ENCODE data around the gene SSC4D. TPM values are rescaled to one million over a fixed set of nuclear protein-coding genes. Genes with fewer than 3 reads are reported as not detected.
A peak's percentile ranks its signal among the peaks of the same experiment; 100 is the strongest.

Gene SSC4D
- total and polyA plus RNA-seq, 4 experiments from 2014 or later, result 0.31 TPM; not detected in 3

DNA sequence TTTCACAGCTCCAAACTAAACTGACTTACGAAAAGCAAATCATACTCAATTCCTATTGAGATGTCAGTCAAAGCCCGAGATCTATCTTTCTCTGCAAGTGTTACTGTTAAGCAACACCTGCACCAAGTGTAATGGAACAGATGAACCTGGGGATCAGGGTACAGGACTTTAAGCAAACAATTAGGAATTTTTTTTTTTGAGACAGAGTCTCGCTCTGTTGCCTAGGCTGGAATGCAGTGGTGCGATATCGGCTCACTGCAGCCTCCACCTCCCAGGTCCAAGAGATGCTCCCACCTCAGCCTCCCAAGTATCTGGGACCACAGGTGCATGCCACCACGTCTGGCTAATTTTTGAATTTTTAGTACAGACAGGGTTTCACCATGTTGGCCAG, 65.6 kb downstream of the SSC4D start:
- H3K36me3 Mint-ChIP-seq, result peaks cover 38 to 67% of the 10 kb centered on the region in 2 donors
- H3K27ac ChIP-seq (ENCODE audit: low read depth, low read length), result no peak overlapping the region
- H3K4me1 ChIP-seq (ENCODE audit: insufficient read depth, low read length), result peaks cover 42% of the 10 kb centered on the region
- H3K4me3 Mint-ChIP-seq, result no peak overlapping the region
- H3K27me3 ChIP-seq (ENCODE audit: insufficient read depth, low read length), result no peaks in the 10 kb centered on the region
- intact Hi-C loops (cut with micrococcal nuclease), result no loop called here
- H3K9me3 ChIP-seq (ENCODE audit: control insufficient read depth in 1 of 2, low read length in 2 of 2), result no peaks in the 10 kb centered on the region
- no peak for DNase-seq
- peaks cover 57 to 73% (median 66%) of the 10 kb centered on the region in 4 donors for H3K4me1 Mint-ChIP-seq
- no peaks in the 10 kb centered on the region for H3K27me3 Mint-ChIP-seq
- H3K36me3 ChIP-seq (ENCODE audit: insufficient read depth, low read length), result peaks cover 36% of the 10 kb centered on the region
- ChIA-PET POLR2A (ENCODE audit: partially characterized antibody) (interaction anchor here (1.2 kb wide), 1 partner anchor 15 kb away, joined by 4 read pairs; the partner anchor contains the start of gene YWHAG), CTCF (ENCODE audit: partially characterized antibody) (no interaction called here)
- H3K27ac Mint-ChIP-seq, result peak overlapping the region in 1 of 7 donors; percentile 0
- no peaks in the 10 kb centered on the region for H3K9me3 Mint-ChIP-seq
- H3K4me3 ChIP-seq (ENCODE audit: low read length in 2 of 2), result no peak overlapping the region

DNA sequence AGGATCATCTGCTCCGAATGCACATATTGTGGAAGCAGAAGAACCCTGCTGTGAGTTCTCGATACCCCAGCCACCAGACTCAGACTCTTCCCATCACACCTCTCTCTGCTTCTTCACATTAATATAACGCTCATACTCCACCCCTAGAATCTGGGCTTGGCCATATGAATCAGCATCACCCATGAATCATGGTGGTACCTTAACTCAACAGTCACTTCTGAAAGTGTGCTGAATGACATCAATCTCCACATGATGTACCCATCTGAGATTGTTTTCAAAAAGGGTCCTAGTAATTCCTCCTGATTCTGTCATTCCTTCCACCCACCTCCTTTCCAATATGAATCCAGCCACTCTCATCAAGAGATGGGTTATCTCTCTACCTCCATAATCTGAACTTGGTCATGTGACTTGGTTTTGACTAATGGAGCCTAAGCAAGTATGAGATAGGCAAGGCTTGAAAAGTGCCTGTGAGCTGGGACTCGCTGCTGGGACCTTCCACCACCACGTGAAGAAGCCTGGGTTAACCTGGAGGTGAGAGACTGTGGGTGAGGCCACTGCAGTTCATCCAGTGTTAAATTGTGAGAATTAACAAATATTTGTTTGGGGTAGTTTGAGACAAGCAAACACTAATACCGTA, 66.1 kb downstream of the SSC4D start:
- Histone ChIP-seq H3K27ac (ENCODE audit: low read depth, low read length) (no peak overlapping the region), H3K27me3 (ENCODE audit: insufficient read depth, low read length) (no peaks in the 10 kb centered on the region), H3K9me3 (ENCODE audit: control insufficient read depth in 1 of 2, low read length in 2 of 2) (no peaks in the 10 kb centered on the region), H3K4me1 (ENCODE audit: insufficient read depth, low read length) (peaks cover 46% of the 10 kb centered on the region), H3K36me3 (ENCODE audit: insufficient read depth, low read length) (peaks cover 36% of the 10 kb centered on the region), H3K4me3 (ENCODE audit: low read length in 2 of 2) (no peak overlapping the region)
- no peaks in the 10 kb centered on the region for H3K27me3 Mint-ChIP-seq
- ChIA-PET POLR2A (ENCODE audit: partially characterized antibody) (interaction anchor here (1.2 kb wide), 1 partner anchor 16 kb away, joined by 4 read pairs; the partner anchor contains the start of gene YWHAG), CTCF (ENCODE audit: partially characterized antibody) (interaction anchor here (0.9 kb wide), 1 partner anchor 29 kb away, joined by 3 read pairs; no protein-coding TSS in a partner anchor)
- peak overlapping the region in 2 of 7 donors; percentile 36 to 42 for H3K27ac Mint-ChIP-seq
- H3K36me3 Mint-ChIP-seq, result peaks cover 38 to 67% of the 10 kb centered on the region in 2 donors
- H3K4me3 Mint-ChIP-seq, result no peak overlapping the region
- H3K4me1 Mint-ChIP-seq, result peaks cover 58 to 76% (median 68%) of the 10 kb centered on the region in 4 donors
- H3K9me3 Mint-ChIP-seq, result no peaks in the 10 kb centered on the region
- no peak for DNase-seq
- intact Hi-C loops (cut with micrococcal nuclease), result no loop called here

DNA sequence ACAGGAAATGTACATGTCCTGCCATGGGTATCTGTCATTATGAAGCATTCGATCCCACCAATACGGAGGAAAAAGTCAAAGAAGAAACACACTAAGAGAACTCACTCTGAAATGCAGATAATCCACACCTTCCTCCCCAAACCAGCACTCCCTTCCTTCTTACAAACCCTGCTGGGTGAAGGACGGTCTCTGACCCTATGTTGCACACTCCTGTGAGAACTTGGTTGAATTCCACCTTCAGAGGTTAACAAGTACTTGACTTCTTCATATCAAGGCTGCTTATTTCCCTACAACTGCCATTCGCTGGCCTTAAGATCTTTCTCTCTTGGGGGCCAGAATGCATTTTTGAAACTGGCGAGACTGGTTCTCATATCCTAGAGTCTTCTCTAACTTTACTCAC, 67.3 kb downstream of the SSC4D start:
- POLR2A ChIA-PET (ENCODE audit: partially characterized antibody), result interaction anchor here (1.1 kb wide), 1 partner anchor 16 kb away, joined by 3 read pairs; no protein-coding TSS in a partner anchor
- Histone ChIP-seq H3K4me3 (ENCODE audit: low read length in 2 of 2) (no peak overlapping the region), H3K27ac (ENCODE audit: low read depth, low read length) (no peak overlapping the region), H3K27me3 (ENCODE audit: insufficient read depth, low read length) (no peaks in the 10 kb centered on the region), H3K9me3 (ENCODE audit: control insufficient read depth in 1 of 2, low read length in 2 of 2) (no peaks in the 10 kb centered on the region), H3K36me3 (ENCODE audit: insufficient read depth, low read length) (peaks cover 36% of the 10 kb centered on the region), H3K4me1 (ENCODE audit: insufficient read depth, low read length) (peaks cover 43% of the 10 kb centered on the region)
- CTCF ChIA-PET (ENCODE audit: partially characterized antibody), result no interaction called here
- Mint-ChIP-seq H3K27ac (peak overlapping the region in 3 of 7 donors; percentile 21 to 49 (median 42)), H3K9me3 (no peaks in the 10 kb centered on the region), H3K36me3 (peaks cover 33 to 58% of the 10 kb centered on the region in 2 donors), H3K4me3 (peak overlapping the region in 3 of 8 donors; percentile 3 to 10 (median 5)), H3K4me1 (peaks cover 55 to 79% (median 67%) of the 10 kb centered on the region in 4 donors), H3K27me3 (no peaks in the 10 kb centered on the region)
- no peak for DNase-seq
- intact Hi-C loops (cut with micrococcal nuclease), result no loop called here

DNA sequence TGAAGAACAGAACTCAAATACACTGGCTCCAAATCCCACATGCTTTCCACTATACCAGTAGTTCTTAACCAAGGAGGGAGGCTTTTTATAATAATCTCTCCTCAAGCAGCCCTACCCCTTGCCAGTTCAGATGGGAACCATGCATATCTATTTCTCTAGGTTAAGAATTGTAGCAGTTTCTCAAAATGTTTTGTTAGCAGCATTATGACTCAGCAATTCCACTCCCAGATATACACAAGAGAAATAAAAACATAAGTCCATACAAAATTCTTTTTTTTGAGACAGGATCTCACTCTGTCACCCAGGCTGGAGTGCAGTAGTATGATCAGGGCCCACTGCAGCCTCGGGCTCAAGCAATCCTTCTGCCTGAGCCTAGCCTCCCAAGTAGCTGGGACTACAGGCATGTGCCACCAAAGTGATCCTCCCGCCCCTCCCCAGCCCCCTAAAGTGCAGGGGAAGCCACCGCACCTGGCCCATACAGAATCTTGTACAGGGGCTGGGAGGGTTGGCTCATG, 68.8 kb downstream of the SSC4D start:
- Mint-ChIP-seq H3K36me3 (peaks cover 24 to 54% of the 10 kb centered on the region in 2 donors), H3K9me3 (no peaks in the 10 kb centered on the region), H3K27me3 (no peaks in the 10 kb centered on the region), H3K4me3 (no peak overlapping the region), H3K4me1 (peaks cover 47 to 76% (median 61%) of the 10 kb centered on the region in 4 donors), H3K27ac (peak overlapping the region in 2 of 7 donors; percentile 7 to 12)
- Histone ChIP-seq H3K4me1 (ENCODE audit: insufficient read depth, low read length) (peaks cover 41% of the 10 kb centered on the region), H3K36me3 (ENCODE audit: insufficient read depth, low read length) (peaks cover 24% of the 10 kb centered on the region), H3K4me3 (ENCODE audit: low read length in 2 of 2) (no peak overlapping the region), H3K27ac (ENCODE audit: low read depth, low read length) (no peak overlapping the region), H3K27me3 (ENCODE audit: insufficient read depth, low read length) (no peaks in the 10 kb centered on the region), H3K9me3 (ENCODE audit: control insufficient read depth in 1 of 2, low read length in 2 of 2) (no peaks in the 10 kb centered on the region)
- intact Hi-C loops (cut with micrococcal nuclease), result no loop called here
- CTCF ChIA-PET (ENCODE audit: partially characterized antibody), result no interaction called here
- POLR2A ChIA-PET (ENCODE audit: partially characterized antibody), result interaction anchor here (1.1 kb wide), 1 partner anchor 17 kb away, joined by 3 read pairs; no protein-coding TSS in a partner anchor
- no peak for DNase-seq

Other genes with a start within 250 kb of the SSC4D start
- not detected for gene SRRM3, start 207.8 kb downstream of the SSC4D start, total RNA-seq
- not detected for gene SRRM3, start 207.8 kb downstream of the SSC4D start, polyA plus RNA-seq
- gene HSPB1, start 107.0 kb downstream of the SSC4D start, total RNA-seq, result 10 to 100 TPM; 41.9 to 43.1 TPM
- 100 to 1,000 TPM in 1 of 2 donors, 10 to 100 TPM in 1; 49.7 to 111 TPM for gene HSPB1, start 107.0 kb downstream of the SSC4D start, polyA plus RNA-seq
- gene YWHAG, start 50.7 kb downstream of the SSC4D start, total RNA-seq, result 10 to 100 TPM; 51.6 to 54.3 TPM
- gene YWHAG, start 50.7 kb downstream of the SSC4D start, polyA plus RNA-seq, result 1 to 10 TPM in 1 of 2 donors, under 1 TPM in 1; 0.94 to 2.4 TPM
- 1 to 10 TPM; 2.8 to 6.1 TPM for gene ZP3, start 15.3 kb upstream of the SSC4D start, total RNA-seq
- 1 to 10 TPM; 1.9 to 4.1 TPM for gene ZP3, start 15.3 kb upstream of the SSC4D start, polyA plus RNA-seq
- 10 to 100 TPM; 44.6 to 47.6 TPM for gene DTX2, start 52.0 kb upstream of the SSC4D start, total RNA-seq
- 10 to 100 TPM in 1 of 2 donors, 1 to 10 TPM in 1; 4.7 to 16.2 TPM for gene DTX2, start 52.0 kb upstream of the SSC4D start, polyA plus RNA-seq
- gene UPK3B, start 100.9 kb upstream of the SSC4D start, total RNA-seq, result 1 to 10 TPM; 2.7 to 3.3 TPM
- gene UPK3B, start 100.9 kb upstream of the SSC4D start, polyA plus RNA-seq, result not detected
- 1 to 10 TPM in 1 of 2 experiments, under 1 TPM in 1; 0.73 to 1.1 TPM for gene SPDYE16, start 133.6 kb upstream of the SSC4D start, total RNA-seq
- gene SPDYE16, start 133.6 kb upstream of the SSC4D start, polyA plus RNA-seq, result under 1 TPM in 1 of 2 donors, not detected in 1; 0.21 TPM
- 10 to 100 TPM; 20.4 to 21.6 TPM for gene POMZP3, start 217.6 kb upstream of the SSC4D start, total RNA-seq
- gene POMZP3, start 217.6 kb upstream of the SSC4D start, polyA plus RNA-seq, result 1 to 10 TPM; 3.2 to 9.6 TPM